Osteocyte (in vitro differentiated cells): Measurements from ENCODE around the gene SLC9A4. TPM values are rescaled to one million over a fixed set of nuclear protein-coding genes. Genes with fewer than 3 reads are reported as not detected.

Experiments used
- DNase-seq: peaks from one replicate; pipeline ENCODE4 v3.0.0; 2021; ENCODE audit warnings: mixed read lengths; ENCODE audit not compliant: unreplicated experiment; ENCODE audit errors: extremely low spot score
- H3K27ac Mint-ChIP-seq: one replicate; pipeline ENCODE4 v1.8.0; 2021; ENCODE audit warnings: mild to moderate bottlenecking, mixed read lengths; ENCODE audit not compliant: unreplicated experiment
- H3K27me3 Mint-ChIP-seq: one replicate; pipeline ENCODE4 v1.8.0; 2021; ENCODE audit warnings: mixed read lengths; ENCODE audit not compliant: unreplicated experiment
- H3K36me3 Mint-ChIP-seq: one replicate; pipeline ENCODE4 v1.8.0; 2021; ENCODE audit warnings: mixed read lengths; ENCODE audit not compliant: unreplicated experiment
- H3K4me1 Mint-ChIP-seq: one replicate; pipeline ENCODE4 v1.8.0; 2021; ENCODE audit warnings: mixed read lengths; ENCODE audit not compliant: unreplicated experiment
- H3K4me3 Mint-ChIP-seq: one replicate; pipeline ENCODE4 v1.8.0; 2021; ENCODE audit warnings: mild to moderate bottlenecking, moderate library complexity, mixed read lengths; ENCODE audit not compliant: unreplicated experiment
- H3K9me3 Mint-ChIP-seq: one replicate; pipeline ENCODE4 v1.8.0; 2021; ENCODE audit warnings: mixed read lengths; ENCODE audit not compliant: unreplicated experiment
- total RNA-seq: library from RNA; stranded (reverse); gene quantifications from 2 replicates; pipeline ENCODE4 v1.2.1, GENCODE V29; 2021
- TF ChIP-seq, protein P1 (sequence below): fragments of 200-600 bp; sonication (generic); IDR thresholded peaks from 2 replicates; pipeline ENCODE4 v1.5.0; 2021; ENCODE audit warnings: antibody characterized with exemption, mild to moderate bottlenecking, moderate library complexity

SLC9A4 gene
- total RNA-seq, 1 donor from 2014 or later, result not detected

DNA sequence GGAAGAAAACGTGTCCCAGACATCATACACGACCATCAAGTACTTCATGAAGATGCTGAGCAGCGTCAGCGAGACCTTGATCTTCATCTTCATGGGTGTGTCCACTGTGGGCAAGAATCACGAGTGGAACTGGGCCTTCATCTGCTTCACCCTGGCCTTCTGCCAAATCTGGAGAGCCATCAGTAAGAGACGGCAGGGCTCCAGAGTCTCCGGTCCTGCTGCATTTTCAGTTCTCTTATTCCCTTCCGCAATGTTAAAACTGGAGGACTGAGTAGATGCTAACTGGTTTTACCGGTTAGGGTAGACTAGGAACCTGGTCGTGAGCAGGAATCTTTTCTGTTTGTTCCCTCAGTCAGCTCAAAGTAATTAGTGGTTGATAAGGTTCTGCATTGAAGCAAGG lies 32.3 kb downstream of the SLC9A4 start:
- no peak for DNase-seq
- TF ChIP-seq, protein P1, sequence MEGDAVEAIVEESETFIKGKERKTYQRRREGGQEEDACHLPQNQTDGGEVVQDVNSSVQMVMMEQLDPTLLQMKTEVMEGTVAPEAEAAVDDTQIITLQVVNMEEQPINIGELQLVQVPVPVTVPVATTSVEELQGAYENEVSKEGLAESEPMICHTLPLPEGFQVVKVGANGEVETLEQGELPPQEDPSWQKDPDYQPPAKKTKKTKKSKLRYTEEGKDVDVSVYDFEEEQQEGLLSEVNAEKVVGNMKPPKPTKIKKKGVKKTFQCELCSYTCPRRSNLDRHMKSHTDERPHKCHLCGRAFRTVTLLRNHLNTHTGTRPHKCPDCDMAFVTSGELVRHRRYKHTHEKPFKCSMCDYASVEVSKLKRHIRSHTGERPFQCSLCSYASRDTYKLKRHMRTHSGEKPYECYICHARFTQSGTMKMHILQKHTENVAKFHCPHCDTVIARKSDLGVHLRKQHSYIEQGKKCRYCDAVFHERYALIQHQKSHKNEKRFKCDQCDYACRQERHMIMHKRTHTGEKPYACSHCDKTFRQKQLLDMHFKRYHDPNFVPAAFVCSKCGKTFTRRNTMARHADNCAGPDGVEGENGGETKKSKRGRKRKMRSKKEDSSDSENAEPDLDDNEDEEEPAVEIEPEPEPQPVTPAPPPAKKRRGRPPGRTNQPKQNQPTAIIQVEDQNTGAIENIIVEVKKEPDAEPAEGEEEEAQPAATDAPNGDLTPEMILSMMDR, result no peak
- Mint-ChIP-seq H3K4me1 (no peaks in the 10 kb centered on the region), H3K27ac (no peak overlapping the region), H3K36me3 (no peaks in the 10 kb centered on the region), H3K27me3 (peaks cover 8% of the 10 kb centered on the region), H3K9me3 (peaks cover 8% of the 10 kb centered on the region), H3K4me3 (no peak overlapping the region)

DNA sequence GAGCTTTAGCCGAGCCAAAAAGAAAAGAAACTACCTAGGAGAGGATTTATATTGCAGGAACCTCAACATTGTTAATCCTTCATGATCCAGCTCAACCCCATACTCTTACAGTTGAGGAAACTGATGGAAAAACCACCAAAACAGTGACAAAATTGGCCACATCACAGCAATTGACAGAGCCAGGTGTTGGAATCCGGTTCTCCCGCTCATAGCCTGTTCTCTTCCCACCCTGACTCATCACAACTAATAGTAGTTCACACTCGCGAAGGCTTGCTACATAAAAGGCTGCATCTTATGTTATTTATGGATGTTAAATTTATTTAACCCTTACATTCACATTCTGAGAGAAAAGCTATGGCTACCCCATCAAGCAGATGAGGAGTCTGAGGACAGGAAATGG lies 33.7 kb downstream of the SLC9A4 start:
- no peak overlapping the region for H3K4me3 Mint-ChIP-seq
- H3K27ac Mint-ChIP-seq, result no peak overlapping the region
- no peak for DNase-seq
- TF ChIP-seq, protein P1, result no peak
- H3K4me1 Mint-ChIP-seq, result no peaks in the 10 kb centered on the region
- H3K9me3 Mint-ChIP-seq, result peaks cover 8% of the 10 kb centered on the region
- H3K36me3 Mint-ChIP-seq, result no peaks in the 10 kb centered on the region
- peaks cover 8% of the 10 kb centered on the region for H3K27me3 Mint-ChIP-seq

DNA sequence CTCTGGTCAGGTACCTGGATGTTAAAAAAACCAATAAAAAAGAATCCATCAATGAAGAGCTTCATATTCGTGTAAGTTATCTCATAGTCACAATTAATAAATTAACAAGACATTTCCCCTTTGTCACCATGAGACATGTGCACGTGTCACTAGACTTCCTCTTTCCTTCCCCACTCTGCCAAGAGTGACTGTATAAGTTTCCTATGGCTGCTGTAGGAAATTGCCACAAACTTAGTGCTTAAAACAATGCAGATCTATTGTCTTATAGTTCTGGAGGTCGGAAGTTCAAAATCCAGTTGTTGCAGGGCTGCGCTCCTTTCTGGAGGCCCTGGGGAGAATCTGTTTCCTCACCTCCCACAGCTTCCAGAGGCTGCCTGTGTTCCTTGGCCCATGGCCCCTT lies 35.8 kb downstream of the SLC9A4 start:
- H3K27ac Mint-ChIP-seq, result no peak overlapping the region
- H3K4me3 Mint-ChIP-seq, result no peak overlapping the region
- peaks cover 3% of the 10 kb centered on the region for H3K27me3 Mint-ChIP-seq
- TF ChIP-seq, protein P1, result no peak
- peaks cover 14% of the 10 kb centered on the region for H3K4me1 Mint-ChIP-seq
- peaks cover 18% of the 10 kb centered on the region for H3K9me3 Mint-ChIP-seq
- no peaks in the 10 kb centered on the region for H3K36me3 Mint-ChIP-seq
- DNase-seq, result no peak

DNA sequence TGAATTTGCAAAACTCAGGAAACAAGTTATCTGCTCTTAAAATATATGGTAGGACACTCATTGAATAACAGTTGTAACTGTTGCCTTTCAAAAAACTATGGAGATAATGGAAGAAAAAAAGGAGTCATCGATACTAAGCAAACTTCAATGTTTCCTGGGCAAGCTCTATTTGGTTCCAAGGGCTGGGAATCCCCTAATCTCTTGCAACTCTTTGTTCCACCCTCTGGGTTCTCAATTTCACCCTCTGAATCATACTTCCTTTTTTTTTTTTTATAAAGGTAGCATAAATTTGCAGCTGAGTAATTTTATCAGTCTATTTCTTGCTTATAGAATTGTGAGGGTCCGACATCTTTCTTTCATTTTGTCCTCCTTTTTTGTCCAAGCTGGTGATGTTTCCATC lies 36.7 kb downstream of the SLC9A4 start:
- peaks cover 18% of the 10 kb centered on the region for H3K9me3 Mint-ChIP-seq
- peaks cover 22% of the 10 kb centered on the region for H3K4me1 Mint-ChIP-seq
- TF ChIP-seq, protein P1, result no peak
- H3K36me3 Mint-ChIP-seq, result no peaks in the 10 kb centered on the region
- no peak for DNase-seq
- no peak overlapping the region for H3K4me3 Mint-ChIP-seq
- no peak overlapping the region for H3K27ac Mint-ChIP-seq
- H3K27me3 Mint-ChIP-seq, result no peaks in the 10 kb centered on the region

DNA sequence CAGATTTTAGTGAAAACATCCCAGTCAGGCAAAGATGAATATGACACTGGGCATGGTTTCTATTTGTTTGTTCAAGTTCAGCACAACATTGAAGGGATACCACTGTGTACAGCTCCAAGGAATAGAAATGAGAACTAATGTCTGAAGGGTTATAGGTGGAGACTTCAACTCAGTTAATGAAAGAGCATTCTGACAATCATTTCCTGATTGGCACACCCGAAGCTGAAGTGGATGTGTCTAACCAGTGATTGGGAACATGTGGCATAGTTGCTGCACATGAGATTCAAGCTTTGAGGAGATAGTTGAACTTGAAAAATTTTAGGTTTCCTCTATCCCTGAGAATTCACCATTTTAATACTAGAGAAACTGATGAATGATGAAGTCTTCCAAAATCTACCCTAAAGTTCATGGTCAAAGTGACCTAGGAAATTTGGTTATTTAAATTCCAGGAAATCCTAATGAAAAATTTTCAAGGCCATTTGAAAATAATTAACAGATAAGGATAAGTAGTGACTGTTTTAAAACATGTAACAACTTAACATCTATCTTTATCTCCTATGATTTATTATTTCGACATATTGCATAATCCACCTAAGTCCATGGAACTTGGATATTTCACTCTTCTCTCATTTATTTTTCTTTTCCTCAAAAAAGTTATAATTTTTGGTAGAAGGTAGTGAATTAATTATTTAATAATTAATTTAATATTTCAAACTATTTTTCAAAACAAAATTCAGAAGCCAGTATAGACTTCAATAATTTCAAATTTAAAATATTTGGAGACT lies 38.0 kb downstream of the SLC9A4 start:
- Mint-ChIP-seq H3K4me1 (peaks cover 22% of the 10 kb centered on the region), H3K9me3 (peaks cover 18% of the 10 kb centered on the region), H3K27ac (no peak overlapping the region), H3K36me3 (no peaks in the 10 kb centered on the region), H3K27me3 (no peaks in the 10 kb centered on the region), H3K4me3 (no peak overlapping the region)
- TF ChIP-seq, protein P1, result no peak
- DNase-seq, result no peak
